IPS-15b (cell line): ENCODE results near the gene NSUN7.
"Not testable (repeated sequence)": the region's sequence is repeated elsewhere in the genome, so short reads cannot be mapped to it uniquely, and the experiment has no call there.

Experiments used
- H3K27me3 ChIP-seq: one replicate; pipeline ENCODE4 v1.6.1; 2013; ENCODE audit warnings: low read length; ENCODE audit not compliant: control insufficient read depth, insufficient read depth
- H3K36me3 ChIP-seq: one replicate; pipeline ENCODE4 v1.6.1; 2013; ENCODE audit warnings: low read length; ENCODE audit not compliant: control insufficient read depth, insufficient read depth
- H3K4me1 ChIP-seq: one replicate; pipeline ENCODE4 v1.6.1; 2013; ENCODE audit warnings: mild to moderate bottlenecking, low read length; ENCODE audit not compliant: control insufficient read depth, insufficient read depth
- H3K4me3 ChIP-seq: one replicate; pipeline ENCODE4 v1.5.1; 2013; ENCODE audit warnings: low read depth, low read length
- H3K9ac ChIP-seq: one replicate; pipeline ENCODE4 v1.6.1; 2013; ENCODE audit warnings: low read depth, mild to moderate bottlenecking, low read length
- H3K9me3 ChIP-seq: one replicate; pipeline ENCODE4 v1.6.1; 2013; ENCODE audit warnings: mild to moderate bottlenecking, low read length; ENCODE audit not compliant: control insufficient read depth, insufficient read depth

NSUN7 gene

DNA sequence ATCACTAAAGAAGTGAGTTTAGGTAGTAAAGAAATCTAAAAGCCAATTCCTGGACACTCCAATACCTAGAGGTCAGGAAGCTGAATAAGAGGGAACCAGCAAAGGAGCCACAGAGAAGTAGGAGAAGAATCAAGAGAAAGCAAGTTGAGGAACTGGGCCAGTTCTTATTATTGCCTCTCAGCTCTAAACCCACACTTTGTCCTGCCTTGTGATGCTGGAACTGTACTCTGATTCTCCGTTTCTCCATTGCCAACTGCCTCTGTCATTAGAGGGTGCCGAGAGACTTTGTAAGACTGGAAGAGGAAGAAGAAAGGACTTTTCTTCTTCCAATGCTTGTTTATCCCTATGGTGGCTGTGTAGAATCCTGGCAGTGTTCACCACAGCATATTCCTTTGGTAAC lies 38.6 kb downstream of the NSUN7 start:
- no peaks in the 10 kb centered on the region for H3K27me3 ChIP-seq
- H3K36me3 ChIP-seq, result no peaks in the 10 kb centered on the region
- H3K9ac ChIP-seq, result no peak overlapping the region
- no peaks in the 10 kb centered on the region for H3K9me3 ChIP-seq
- no peaks in the 10 kb centered on the region for H3K4me1 ChIP-seq
- no peak overlapping the region for H3K4me3 ChIP-seq

DNA sequence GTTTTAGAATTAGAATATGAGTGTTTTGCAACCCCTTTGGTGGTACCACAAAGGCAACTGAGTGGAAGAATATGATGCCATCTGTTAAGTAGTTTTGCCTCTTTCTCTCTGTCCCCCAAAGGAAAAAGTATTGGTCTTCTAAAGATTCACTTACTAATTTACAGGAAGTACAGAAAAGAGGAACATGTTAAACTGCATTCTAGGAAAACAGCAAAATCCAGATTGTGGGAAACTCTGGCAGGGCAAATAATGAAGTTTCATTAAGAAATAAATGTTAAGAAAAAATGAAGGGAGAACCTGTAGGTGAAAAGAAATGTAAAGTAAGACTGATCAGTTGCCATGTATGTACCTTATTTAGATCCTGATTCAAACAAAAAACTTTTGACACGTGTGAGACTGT lies 39.3 kb downstream of the NSUN7 start:
- Histone ChIP-seq H3K9me3 (no peaks in the 10 kb centered on the region), H3K4me1 (no peaks in the 10 kb centered on the region), H3K4me3 (no peak overlapping the region), H3K27me3 (no peaks in the 10 kb centered on the region), H3K36me3 (no peaks in the 10 kb centered on the region), H3K9ac (no peak overlapping the region)

DNA sequence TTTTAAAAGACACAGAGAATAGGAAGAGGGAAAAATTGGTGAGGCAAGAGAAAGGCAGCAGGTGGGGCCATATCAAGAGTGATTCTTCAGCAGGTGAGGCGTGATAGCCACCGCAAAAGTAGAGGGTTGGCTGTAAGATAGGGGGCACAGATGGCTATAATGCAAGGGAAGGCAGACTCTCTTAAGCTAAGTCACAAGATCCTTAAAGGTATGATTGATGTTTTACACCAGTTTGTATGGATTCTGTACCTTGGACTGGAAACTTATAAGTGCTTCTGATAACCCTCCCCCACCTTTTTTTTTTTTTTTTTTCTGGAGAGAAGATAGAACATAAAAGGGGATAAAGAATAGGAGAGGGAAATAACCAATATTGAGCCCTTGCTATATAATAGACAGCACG lies 40.0 kb downstream of the NSUN7 start:
- no peaks in the 10 kb centered on the region for H3K9me3 ChIP-seq
- no peak overlapping the region for H3K9ac ChIP-seq
- H3K4me3 ChIP-seq, result no peak overlapping the region
- H3K4me1 ChIP-seq, result no peaks in the 10 kb centered on the region
- no peaks in the 10 kb centered on the region for H3K36me3 ChIP-seq
- no peaks in the 10 kb centered on the region for H3K27me3 ChIP-seq

DNA sequence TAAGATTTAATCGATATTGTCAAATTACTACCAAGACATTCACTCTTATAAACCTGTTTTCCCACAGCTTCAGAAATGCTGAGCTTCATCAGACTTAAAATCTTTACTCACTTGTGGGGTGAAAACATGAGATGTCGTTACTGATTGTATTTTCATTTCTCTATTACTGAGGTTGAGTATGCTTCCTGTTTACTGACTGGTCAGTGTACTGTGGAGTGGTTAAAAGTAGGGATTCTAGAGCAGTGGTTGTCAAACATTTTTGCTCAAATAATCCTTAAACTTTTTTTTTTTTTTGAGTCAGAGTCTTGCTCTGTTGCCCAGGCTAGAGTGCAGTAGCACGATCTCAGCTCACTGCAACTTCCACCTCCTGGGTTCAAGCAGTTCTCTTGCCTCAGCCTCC lies 50.3 kb downstream of the NSUN7 start:
- no peak overlapping the region for H3K9ac ChIP-seq
- H3K9me3 ChIP-seq, result no peaks in the 10 kb centered on the region
- no peaks in the 10 kb centered on the region for H3K27me3 ChIP-seq

DNA sequence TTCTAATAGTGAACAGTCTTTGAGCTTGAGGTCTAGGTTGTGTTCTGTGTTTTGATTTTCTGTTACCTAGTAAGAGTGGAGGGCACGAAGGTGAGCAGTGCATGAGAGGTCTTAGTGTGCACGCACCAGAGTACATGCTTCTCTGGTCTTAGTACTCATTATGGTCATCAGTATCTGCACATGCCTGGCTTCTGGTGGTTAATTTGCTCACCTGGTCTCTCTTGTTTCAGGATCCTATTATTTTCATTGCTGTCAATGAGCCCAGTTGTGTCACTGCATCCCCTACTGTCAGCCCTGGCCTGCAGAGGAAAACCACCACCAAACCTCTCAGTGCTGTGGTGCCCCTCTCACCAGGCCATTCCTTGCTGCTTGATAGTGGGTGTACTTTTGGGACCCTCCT lies 54.8 kb downstream of the NSUN7 start:
- Histone ChIP-seq H3K36me3 (no peaks in the 10 kb centered on the region), H3K4me1 (no peaks in the 10 kb centered on the region), H3K27me3 (no peaks in the 10 kb centered on the region), H3K4me3 (no peak overlapping the region), H3K9me3 (no peaks in the 10 kb centered on the region), H3K9ac (no peak overlapping the region)

More for the DNA sequence above, 50.3 kb downstream of the NSUN7 start:
- Histone ChIP-seq H3K36me3 (no peaks in the 10 kb centered on the region), H3K4me3 (no peak overlapping the region), H3K4me1 (no peaks in the 10 kb centered on the region)

DNA sequence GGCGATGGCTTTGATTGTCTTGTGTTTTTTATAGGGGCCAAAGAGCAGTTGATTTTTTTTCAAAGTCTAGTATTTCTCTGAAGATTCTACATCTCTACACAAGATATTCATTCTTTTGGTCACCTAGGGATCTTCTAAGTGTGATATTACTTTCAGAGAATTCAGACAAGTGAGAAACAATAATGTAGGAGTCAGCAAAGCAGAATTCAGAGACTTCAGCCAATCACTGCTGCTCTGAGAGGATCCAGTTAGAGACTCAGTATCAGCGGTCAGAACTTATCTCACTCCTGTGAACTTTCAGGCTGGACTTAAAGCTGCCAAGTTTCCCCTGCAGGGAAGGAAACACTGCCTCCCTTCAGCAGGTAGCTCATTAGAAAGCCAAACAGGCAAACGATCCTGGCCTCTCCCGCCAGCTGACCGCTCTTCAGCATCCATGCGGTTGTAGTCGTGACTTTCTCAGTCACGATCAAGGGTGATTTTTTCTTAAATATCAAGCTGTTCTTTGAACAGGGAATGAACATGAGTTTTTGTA lies 59.2 kb downstream of the NSUN7 start:
- Histone ChIP-seq H3K9ac (no peak overlapping the region), H3K27me3 (no peaks in the 10 kb centered on the region), H3K36me3 (no peaks in the 10 kb centered on the region), H3K4me1 (no peaks in the 10 kb centered on the region), H3K9me3 (no peaks in the 10 kb centered on the region), H3K4me3 (no peak overlapping the region)

DNA sequence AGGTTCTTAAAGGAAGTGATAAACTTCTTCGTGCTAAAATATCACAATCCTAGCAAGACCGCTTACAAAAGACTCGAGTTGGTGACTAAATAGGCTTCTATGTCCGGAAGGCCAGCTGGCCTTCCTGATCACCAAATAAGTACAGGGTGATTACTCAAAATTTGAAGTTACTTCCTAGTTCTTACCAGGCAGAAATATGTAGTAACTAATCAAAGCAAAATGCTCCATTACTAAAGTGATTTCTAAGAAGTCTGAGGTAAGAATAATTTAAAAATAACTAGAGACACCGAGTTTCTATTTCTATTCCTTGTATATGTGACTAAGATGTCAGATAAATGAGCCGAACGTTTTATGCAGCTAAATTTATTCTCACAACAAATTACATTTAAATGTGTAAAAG lies 62.2 kb downstream of the NSUN7 start:
- H3K9ac ChIP-seq, result no peak overlapping the region

DNA sequence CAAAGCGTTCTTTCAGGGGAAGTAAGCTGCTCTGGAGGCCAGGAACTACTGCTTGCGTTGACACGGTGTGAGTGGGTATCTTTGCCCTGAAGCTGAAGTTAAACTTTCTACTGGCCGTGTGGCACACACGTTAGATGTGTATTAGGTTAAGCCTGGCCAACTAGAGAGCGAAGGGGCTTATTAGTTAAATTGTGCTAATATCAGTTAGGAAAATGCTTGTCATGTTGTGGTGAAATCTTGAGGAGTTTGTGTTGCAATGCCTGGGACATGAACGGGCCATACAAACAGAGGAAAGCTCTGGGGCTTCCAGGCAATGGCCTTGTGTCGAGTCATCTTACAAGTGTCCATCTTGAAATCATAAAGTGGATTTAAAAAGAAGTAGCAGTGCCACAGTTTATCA lies 62.6 kb downstream of the NSUN7 start:
- Histone ChIP-seq H3K9me3 (no peaks in the 10 kb centered on the region), H3K9ac (no peak overlapping the region), H3K36me3 (no peaks in the 10 kb centered on the region), H3K27me3 (no peaks in the 10 kb centered on the region), H3K4me1 (no peaks in the 10 kb centered on the region), H3K4me3 (no peak overlapping the region)

More for the DNA sequence above, 62.2 kb downstream of the NSUN7 start:
- no peaks in the 10 kb centered on the region for H3K27me3 ChIP-seq
- no peak overlapping the region for H3K4me3 ChIP-seq
- no peaks in the 10 kb centered on the region for H3K9me3 ChIP-seq
- H3K4me1 ChIP-seq, result no peaks in the 10 kb centered on the region
- no peaks in the 10 kb centered on the region for H3K36me3 ChIP-seq

DNA sequence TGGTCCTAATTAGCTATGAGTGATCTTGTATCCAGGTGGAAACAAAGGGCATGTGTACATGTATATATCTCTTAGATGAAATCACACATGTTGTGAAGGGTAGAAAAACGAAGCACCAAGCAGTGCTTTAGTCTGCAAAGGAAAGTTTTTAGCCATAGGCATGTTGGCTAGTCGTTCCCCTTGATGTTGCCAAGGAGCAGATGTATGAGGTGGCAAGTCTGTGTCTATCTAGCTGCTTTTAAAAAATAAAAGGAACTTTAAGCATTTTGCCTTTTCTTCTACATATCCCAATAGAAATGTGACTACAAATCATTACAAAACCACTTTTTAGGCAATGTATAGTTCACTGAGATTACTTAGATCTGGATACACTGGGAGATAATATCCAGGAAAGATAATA lies 63.1 kb downstream of the NSUN7 start:
- Histone ChIP-seq H3K27me3 (no peaks in the 10 kb centered on the region), H3K9ac (no peak overlapping the region), H3K9me3 (no peaks in the 10 kb centered on the region), H3K36me3 (no peaks in the 10 kb centered on the region), H3K4me3 (no peak overlapping the region), H3K4me1 (no peaks in the 10 kb centered on the region)

DNA sequence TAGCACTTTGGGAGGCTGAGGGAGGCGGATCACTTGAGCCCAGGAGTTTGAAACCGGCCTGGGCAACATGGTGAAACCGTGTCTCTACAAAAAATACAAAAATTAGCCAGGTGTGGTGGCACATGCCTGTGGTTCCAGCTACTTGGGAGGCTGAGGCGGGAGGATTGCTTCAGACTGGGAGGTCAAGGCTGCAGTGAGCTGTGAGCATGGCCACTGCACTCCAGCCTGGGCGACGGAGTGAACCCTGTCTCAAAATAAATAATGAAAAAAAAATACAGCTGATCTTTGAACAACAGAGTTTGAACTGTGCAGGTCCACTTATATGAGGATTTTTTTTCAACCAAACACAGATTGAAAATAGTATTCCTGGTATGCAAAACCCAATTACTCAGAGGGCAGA lies 67.4 kb downstream of the NSUN7 start:
- H3K4me1 ChIP-seq, H3K27me3 ChIP-seq, H3K36me3 ChIP-seq, H3K9me3 ChIP-seq, H3K4me3 ChIP-seq, H3K9ac ChIP-seq: not testable (repeated sequence)

DNA sequence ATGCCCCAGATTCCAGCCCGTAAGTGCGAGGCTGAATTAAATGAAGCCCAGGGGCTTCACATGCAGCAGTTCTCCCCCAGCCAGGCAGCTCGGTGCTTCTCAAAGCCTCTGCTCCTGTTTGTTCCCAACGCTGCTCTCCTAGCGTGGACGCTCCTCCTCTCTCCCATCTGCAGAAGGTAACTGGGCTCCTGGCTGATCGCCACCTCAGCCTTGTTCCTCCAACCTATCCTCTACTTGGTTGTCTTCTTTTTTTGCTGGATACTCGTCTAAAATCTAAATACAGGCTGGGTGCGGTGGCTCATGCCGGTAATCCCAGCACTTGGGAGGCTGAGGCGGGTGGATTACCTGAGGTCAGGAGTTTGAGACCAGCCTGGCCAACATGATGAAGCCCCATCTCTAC lies 70.3 kb downstream of the NSUN7 start:
- Histone ChIP-seq H3K9me3 (no peaks in the 10 kb centered on the region), H3K36me3 (peaks cover 5% of the 10 kb centered on the region), H3K4me3 (no peak overlapping the region), H3K27me3 (no peaks in the 10 kb centered on the region), H3K9ac (no peak overlapping the region), H3K4me1 (no peaks in the 10 kb centered on the region)

DNA sequence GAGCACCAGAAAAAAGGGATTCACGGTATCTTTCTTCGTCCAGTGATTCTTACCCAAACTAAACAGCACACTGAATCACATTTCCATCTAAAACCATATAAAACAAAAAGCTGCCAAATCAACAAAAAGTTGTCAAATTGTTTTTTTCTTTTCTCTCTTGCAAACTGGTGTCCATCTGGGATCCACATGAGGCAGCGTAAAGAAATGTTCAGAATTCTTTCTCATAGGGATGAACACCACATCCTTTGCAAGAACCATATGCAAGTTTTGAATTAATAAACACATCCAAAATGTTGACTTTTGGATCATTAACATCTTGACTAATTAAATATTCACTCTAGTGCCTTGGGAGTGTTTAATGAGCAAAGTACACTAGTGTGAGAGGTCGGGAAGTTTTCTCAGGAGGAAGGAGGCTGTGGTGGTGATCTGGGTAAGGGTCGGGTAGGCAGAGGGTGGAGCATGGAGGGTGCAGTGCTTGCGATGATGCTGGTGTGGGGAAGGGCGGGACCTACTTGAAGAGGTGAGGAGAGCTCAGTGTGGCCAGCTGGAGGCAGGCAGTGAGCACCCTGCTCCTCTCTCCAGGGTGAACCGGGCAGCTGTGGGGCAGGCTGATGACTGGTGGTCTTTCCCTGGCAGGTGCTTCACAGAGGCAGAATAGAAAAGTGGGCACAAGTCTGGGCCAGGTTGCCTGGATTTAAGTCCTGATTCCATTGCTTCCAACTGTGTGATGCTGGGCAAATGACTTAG lies 72.8 kb downstream of the NSUN7 start:
- Histone ChIP-seq H3K9ac (no peak overlapping the region), H3K4me1 (no peaks in the 10 kb centered on the region), H3K4me3 (no peak overlapping the region), H3K27me3 (no peaks in the 10 kb centered on the region), H3K36me3 (peaks cover 12% of the 10 kb centered on the region), H3K9me3 (no peaks in the 10 kb centered on the region)
